NB4 (cell line): ENCODE results near the gene PRMT3.
"Not testable (repeated sequence)": the region's sequence is repeated elsewhere in the genome, so short reads cannot be mapped to it uniquely, and the experiment has no call there.

Experiments used
- DNase-seq: peaks from one replicate; pipeline ENCODE4 v3.0.0; 2010; ENCODE audit warnings: low read depth
- H3K4me3 ChIP-seq: one replicate; pipeline ENCODE4 v1.5.1; 2011; ENCODE audit warnings: mild to moderate bottlenecking, low read depth, low read length, moderate library complexity
- MYC ChIP-seq: IDR thresholded peaks from 2 replicates; pipeline ENCODE4 v1.6.1; 2011; ENCODE audit warnings: low read depth, low read length
- POLR2A ChIP-seq: IDR thresholded peaks from 2 replicates; pipeline ENCODE4 v1.6.1; 2011; ENCODE audit warnings: mild to moderate bottlenecking; ENCODE audit not compliant: insufficient read length; ENCODE audit errors: extremely low read depth
- TF ChIP-seq, protein P1 (sequence below): IDR thresholded peaks from one replicate; pipeline ENCODE4 v1.5.1; 2012; ENCODE audit warnings: low read depth, low read length
- TF ChIP-seq, protein P2 (sequence below): IDR thresholded peaks from 2 replicates; pipeline ENCODE4 v1.6.1; 2011; ENCODE audit warnings: low read depth, low read length

Gene PRMT3

DNA sequence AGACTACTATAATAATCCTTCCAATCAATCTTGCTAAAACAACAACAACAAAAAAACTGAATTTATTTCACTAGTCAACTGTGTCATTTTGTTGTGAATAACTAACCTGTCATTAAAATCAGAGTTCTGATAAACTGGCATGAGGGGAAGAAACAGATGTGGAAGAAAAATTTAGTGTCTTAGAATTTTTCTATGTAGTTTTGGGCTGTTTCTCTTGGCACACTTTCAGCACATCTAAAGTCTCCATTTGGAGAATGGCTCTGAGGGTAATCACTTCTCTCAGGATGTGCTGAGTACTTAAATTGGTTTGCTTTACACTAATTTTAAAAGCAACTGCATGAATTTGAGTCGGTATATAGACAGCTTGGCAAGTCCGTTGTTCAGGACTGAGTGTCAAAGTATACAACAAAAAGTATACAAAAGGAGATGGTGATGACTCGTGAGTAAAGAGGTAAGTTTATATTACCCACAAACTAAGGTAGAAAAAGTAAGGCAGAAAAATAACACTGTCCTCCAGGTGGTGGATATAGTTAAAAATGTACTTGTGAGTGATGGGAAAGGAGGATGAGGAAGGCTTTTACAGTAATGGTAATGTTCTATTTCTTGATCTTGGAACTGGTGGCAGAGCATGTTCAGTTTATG, 13.8 kb upstream of the PRMT3 start:
- H3K4me3 ChIP-seq = no peak overlapping the region
- no peak for TF ChIP-seq POLR2A
- TF ChIP-seq, protein P1, sequence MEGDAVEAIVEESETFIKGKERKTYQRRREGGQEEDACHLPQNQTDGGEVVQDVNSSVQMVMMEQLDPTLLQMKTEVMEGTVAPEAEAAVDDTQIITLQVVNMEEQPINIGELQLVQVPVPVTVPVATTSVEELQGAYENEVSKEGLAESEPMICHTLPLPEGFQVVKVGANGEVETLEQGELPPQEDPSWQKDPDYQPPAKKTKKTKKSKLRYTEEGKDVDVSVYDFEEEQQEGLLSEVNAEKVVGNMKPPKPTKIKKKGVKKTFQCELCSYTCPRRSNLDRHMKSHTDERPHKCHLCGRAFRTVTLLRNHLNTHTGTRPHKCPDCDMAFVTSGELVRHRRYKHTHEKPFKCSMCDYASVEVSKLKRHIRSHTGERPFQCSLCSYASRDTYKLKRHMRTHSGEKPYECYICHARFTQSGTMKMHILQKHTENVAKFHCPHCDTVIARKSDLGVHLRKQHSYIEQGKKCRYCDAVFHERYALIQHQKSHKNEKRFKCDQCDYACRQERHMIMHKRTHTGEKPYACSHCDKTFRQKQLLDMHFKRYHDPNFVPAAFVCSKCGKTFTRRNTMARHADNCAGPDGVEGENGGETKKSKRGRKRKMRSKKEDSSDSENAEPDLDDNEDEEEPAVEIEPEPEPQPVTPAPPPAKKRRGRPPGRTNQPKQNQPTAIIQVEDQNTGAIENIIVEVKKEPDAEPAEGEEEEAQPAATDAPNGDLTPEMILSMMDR = no peak
- DNase-seq = no peak

DNA sequence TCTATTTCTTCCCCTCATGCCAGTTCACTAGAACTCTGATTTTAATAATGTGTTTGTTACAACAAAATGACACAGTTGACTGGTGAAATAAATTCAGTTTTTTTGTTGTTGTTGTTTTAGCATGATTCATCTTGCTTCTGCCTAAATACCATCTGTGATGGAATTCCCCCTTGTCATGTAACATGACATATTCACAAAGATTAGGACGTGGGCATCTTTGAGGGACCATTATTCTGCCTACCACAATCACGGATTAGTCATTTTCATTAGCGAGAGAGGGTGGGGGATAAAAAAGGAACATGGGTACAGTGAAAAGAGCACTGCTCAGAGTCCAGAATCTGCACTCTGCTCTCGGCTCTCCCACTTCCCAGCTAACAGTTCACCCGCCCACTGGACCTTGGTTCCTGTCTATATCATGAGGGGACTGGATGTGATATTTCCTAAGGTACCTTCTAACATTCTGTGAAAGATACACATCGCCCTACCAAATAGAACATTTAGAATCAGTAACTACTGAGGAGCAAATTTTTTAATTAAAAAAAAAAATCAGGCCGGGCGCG, 12.7 kb upstream of the PRMT3 start:
- TF ChIP-seq MYC = no peak
- TF ChIP-seq, protein P1 = no peak
- TF ChIP-seq, protein P2, sequence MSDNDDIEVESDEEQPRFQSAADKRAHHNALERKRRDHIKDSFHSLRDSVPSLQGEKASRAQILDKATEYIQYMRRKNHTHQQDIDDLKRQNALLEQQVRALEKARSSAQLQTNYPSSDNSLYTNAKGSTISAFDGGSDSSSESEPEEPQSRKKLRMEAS = no peak
- no peak for TF ChIP-seq POLR2A
- no peak for DNase-seq
- no peak overlapping the region for H3K4me3 ChIP-seq

DNA sequence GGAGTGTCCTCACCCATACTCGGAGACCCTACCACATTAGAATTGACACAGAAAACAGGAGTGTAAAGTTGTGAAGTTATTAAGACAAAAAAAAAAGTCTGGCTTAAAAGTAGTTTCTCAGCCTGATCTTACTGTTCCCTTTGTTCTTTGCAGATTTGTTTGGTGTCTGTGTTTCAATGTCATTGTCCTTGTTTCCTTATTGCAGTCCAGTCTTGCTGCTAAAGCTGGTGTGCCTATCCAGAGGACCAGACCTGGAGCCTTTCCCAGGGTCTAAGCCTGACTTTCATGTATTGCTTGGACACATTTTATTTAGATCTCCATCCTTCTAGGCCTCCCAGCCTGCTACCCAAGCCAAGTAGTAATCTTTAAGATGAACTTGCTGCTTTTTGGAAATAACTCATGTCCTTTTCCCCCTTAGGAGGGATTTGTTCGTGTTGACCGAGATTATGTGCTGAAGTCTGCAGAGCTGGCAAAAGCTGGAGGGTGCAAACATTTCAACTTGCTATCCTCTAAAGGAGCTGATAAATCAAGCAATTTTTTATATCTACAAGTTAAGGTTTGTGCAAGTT, 11.3 kb upstream of the PRMT3 start:
- no peak overlapping the region for H3K4me3 ChIP-seq
- DNase-seq = no peak
- TF ChIP-seq, protein P2 = no peak
- TF ChIP-seq POLR2A = no peak
- no peak for TF ChIP-seq MYC
- TF ChIP-seq, protein P1 = no peak

DNA sequence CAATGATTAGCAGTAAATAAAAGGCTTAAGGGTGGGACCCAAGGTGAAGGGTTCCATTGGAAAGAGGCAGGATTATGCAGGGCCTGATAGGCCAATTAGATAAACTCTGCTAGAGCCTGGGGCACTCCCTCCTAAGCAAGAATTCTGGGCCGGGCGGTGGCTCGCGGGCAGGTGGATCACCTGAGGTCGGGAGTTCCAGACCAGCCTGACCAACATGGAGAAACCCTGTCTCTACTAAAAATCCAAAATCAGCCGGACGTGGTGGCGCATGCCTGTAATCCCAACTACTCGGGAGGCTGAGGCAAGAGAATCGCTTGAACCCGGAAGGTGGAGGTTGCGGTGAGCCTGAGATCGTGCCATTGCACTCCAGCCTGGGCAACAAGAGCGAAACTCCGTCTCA, 1.5 kb upstream of the PRMT3 start:
- not testable (repeated sequence) for H3K4me3 ChIP-seq, DNase-seq

DNA sequence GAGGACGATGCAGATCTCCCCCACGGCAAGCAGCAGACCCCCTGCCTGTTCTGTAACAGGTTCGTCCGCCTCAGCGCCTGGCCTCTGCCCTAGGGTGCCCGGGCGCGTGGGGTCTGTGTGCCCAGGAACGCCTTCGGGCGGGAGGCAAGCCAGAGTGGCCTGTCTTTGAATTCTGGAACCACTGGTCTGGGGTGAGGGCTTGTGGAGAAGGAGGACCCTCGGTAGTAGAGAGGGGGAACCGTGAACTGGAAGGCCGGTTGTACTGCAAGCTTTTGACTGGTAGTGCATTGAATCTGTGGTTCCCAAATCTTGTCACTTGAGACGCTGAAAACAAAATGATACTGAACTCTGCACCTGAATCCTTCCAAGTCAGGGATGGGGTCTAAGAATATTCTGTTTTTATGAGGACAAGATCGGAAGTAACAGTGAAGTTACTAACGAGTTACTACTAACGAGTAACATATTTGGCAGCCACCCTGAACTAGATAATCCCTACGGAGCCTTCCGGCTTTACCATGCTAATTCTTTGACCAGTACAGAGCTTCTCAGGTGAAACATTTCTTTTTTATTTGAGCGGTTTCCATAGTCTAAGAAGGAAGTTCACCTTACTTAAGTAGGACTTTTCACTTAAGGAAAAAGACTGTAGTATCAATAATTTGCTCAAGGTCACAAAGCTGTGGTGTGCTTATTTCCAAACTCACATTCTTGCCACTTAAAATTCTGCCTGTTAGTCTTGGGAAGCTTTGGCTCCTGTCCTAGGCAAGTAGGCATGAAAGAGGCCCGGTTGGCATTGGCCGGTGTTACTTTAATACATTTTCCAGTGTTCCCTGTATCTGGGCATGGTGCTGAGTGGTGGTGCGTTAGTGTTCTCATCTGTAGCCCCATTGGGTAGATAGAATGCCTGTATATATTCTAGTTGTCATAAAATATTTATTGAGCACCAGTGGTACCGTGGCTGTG, 860 bp downstream of the PRMT3 start:
- no peak for TF ChIP-seq MYC
- TF ChIP-seq POLR2A = no peak
- TF ChIP-seq, protein P2 = no peak
- TF ChIP-seq, protein P1 = no peak
- peak overlapping the region; percentile 89 for H3K4me3 ChIP-seq
- DNase-seq = peak; percentile 52

DNA sequence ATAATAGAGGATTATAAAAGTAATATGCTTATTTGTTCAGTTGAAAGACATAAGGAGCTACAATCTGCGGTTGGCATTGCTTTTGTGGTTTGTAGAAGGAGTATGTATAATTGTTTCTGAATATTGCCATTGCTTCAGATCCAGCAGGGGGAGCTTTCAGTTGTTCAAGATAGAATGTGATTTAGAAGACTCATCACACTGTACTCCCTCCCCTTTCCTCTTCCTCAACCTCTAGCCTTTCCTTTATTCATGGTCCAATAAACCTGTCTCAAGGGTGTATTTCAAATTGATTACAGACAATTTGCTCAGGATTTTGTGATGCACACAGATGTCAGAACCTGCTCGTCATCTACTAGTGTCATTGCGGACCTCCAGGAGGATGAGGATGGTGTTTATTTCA, 9.8 kb downstream of the PRMT3 start:
- no peak overlapping the region for H3K4me3 ChIP-seq
- peak; percentile 69 for DNase-seq
- TF ChIP-seq MYC (no peak), POLR2A (no peak)
- TF ChIP-seq, protein P1 = peak; percentile 54
- TF ChIP-seq, protein P2 = no peak
